ENCODE measurements around the gene FXYD7.
"Not testable (repeated sequence)": the region's sequence is repeated elsewhere in the genome, so short reads cannot be mapped to it uniquely, and the experiment has no call there.

The FXYD7 gene

DNA sequence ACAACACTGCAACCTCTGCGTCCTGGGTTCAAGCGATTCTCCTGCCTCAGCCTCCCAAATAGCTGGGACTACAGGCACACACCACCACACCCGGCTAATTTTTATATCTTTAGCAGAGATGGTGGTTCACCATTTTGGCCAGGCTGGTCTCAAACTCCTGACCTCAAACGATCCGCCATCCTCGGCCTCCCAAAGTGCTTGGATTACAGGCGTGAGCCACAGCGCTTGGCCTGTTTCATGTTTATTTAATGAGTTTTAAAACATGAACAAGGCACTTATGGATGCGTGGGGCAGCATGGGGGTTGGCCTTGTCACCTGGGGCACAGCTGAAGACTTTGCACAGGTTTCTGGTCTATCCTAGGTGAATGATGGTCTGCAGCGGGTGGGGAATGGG, 10.1 kb downstream of the FXYD7 start:
- H3K4me3 ChIP-seq (ENCODE audit: low read length); H3K9me3 ChIP-seq (replicated peaks; ENCODE audit: low read length); H3K27me3 ChIP-seq (ENCODE audit: control insufficient read depth, insufficient read depth, low read length); H3K4me2 ChIP-seq (ENCODE audit: low read length); H3K9ac ChIP-seq (ENCODE audit: low read depth, low read length): not testable (repeated sequence)
- Histone ChIP-seq H3K4me1 (ENCODE audit: control insufficient read depth, insufficient read depth, low read length) (peaks cover 22% of the 10 kb centered on the region), H3K36me3 (ENCODE audit: insufficient read depth, low read length) (peaks cover 13% of the 10 kb centered on the region)

DNA sequence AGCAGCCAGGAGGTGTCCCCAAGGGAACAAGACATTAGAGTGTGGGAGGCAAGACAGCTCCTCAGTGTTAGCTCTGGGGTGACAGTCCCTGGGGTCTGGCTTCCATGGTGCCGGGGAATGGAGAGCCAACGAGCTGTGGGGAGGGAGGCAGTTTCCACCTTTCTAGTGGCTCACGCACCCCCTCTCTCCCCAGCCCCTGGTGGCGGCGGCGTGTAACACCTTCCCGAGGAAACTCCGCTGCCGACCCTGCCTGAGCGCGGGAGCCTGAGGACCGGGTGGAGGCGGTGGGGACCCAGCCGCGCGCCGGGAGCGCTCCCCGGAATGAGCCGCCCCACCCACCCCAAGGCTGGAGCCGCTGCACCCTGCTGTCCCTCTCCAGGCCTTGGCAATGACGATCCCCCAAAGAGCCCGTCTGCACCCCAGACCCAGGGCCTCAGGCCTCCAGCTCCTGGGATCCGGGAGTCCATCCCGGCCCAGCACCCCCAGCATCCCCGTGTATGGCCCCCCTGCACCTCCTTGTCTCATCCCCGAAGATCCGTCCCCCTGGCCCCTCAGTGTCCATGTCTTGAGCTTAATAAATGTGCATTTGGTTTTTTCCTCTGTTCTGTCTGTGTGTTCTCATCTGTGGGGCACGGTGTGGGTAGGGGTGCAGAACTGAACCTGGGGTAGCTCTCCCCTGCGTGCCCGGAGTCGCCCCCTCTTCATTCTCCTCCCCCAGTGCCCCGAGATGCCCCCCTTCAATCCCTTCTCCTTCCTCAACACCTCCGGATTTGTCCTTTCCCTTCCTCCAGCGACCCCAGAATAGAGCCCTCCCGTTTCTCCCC, 10.9 kb downstream of the FXYD7 start:
- peak overlapping the region; percentile 89 for H3K4me3 ChIP-seq (ENCODE audit: low read length)
- H3K4me2 ChIP-seq (ENCODE audit: low read length): peak overlapping the region; percentile 92
- H3K9ac ChIP-seq (ENCODE audit: low read depth, low read length): peak overlapping the region; percentile 84
- no peaks in the 10 kb centered on the region for H3K27me3 ChIP-seq (ENCODE audit: control insufficient read depth, insufficient read depth, low read length)
- no peaks in the 10 kb centered on the region for H3K9me3 ChIP-seq (replicated peaks; ENCODE audit: low read length)
- peaks cover 13% of the 10 kb centered on the region for H3K36me3 ChIP-seq (ENCODE audit: insufficient read depth, low read length)
- peaks cover 22% of the 10 kb centered on the region for H3K4me1 ChIP-seq (ENCODE audit: control insufficient read depth, insufficient read depth, low read length)

DNA sequence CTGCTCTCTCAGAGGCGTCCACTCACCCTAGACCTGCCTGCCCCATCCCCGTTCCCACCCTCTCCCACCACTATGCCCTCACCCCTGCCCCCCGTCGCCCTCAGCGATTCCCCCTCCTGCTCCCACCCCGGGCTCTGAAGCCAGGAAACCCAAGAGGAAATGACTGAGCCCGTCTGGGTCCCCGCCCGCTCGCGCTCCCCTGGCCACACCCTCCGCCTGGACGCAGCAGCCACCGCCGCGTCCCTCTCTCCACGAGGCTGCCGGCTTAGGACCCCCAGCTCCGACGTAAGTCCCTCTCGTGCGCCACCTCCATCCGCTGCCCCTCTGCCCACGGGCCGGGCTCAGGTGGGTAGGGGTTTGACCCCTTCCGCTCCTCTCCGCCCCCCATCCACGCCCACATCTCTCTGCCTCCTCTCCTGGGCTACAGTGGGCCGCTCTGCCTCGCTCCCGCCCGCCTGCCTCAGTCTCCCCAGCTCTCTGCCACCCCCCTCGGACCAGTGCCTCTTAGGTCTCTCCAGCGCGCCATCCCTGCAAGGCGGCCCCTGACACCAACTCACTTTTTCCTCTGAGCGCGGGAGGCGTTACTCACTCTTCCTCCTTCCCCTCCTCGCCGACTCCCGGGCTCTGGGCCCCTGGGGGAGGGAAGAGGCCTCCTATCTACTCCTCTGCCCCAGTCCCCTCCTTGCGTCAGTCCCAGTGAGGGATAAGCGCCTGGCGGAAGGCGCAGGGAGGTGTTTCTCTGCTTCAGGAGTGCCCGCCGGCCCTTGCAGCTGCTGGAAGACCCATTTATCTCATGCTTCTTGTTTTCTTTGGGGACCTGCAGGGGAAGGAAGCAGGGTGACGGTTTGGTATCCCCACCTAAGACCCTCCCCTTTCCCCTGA, 11.7 kb downstream of the FXYD7 start, which contains the start of gene FXYD5:
TSS of gene FXYD5 (plus strand) at position 211 of the 882 bp plus-strand sequence. CDS start 816 bp downstream, outside the sequence.
- H3K27me3 ChIP-seq (ENCODE audit: control insufficient read depth, insufficient read depth, low read length): no peaks in the 10 kb centered on the region
- peak within 1 kb of the TSS; percentile 84 for H3K9ac ChIP-seq (ENCODE audit: low read depth, low read length)
- H3K4me1 ChIP-seq (ENCODE audit: control insufficient read depth, insufficient read depth, low read length): peaks cover 22% of the 10 kb centered on the region
- no peaks in the 10 kb centered on the region for H3K9me3 ChIP-seq (replicated peaks; ENCODE audit: low read length)
- peak within 1 kb of the TSS; percentile 89 for H3K4me3 ChIP-seq (ENCODE audit: low read length)
- peak within 1 kb of the TSS; percentile 92 for H3K4me2 ChIP-seq (ENCODE audit: low read length)
- peaks cover 21% of the 10 kb centered on the region for H3K36me3 ChIP-seq (ENCODE audit: insufficient read depth, low read length)

DNA sequence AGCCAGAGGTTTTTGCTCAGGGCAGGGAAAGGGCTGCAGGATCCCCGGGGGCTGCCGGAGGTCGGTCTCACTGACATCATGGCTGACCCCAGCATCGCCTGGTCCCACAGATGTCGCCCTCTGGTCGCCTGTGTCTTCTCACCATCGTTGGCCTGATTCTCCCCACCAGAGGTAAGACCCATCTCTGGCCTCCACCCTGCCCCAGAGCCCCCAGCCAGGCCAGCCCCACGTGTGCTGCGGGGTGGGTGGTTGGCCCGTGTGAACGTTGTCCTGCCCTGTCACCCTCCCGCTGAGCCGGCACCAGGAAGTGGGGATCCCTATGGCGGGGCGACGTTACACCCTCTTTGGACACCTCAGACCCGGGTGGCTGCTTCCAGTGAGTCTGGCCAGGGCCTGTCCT, 12.4 kb downstream of the FXYD7 start:
- Histone ChIP-seq H3K27me3 (ENCODE audit: control insufficient read depth, insufficient read depth, low read length) (no peaks in the 10 kb centered on the region), H3K4me1 (ENCODE audit: control insufficient read depth, insufficient read depth, low read length) (peaks cover 22% of the 10 kb centered on the region), H3K9me3 (replicated peaks; ENCODE audit: low read length) (no peaks in the 10 kb centered on the region), H3K36me3 (ENCODE audit: insufficient read depth, low read length) (peaks cover 26% of the 10 kb centered on the region), H3K4me2 (ENCODE audit: low read length) (peak overlapping the region; percentile 92), H3K9ac (ENCODE audit: low read depth, low read length) (peak overlapping the region; percentile 84), H3K4me3 (ENCODE audit: low read length) (peak overlapping the region; percentile 89)

DNA sequence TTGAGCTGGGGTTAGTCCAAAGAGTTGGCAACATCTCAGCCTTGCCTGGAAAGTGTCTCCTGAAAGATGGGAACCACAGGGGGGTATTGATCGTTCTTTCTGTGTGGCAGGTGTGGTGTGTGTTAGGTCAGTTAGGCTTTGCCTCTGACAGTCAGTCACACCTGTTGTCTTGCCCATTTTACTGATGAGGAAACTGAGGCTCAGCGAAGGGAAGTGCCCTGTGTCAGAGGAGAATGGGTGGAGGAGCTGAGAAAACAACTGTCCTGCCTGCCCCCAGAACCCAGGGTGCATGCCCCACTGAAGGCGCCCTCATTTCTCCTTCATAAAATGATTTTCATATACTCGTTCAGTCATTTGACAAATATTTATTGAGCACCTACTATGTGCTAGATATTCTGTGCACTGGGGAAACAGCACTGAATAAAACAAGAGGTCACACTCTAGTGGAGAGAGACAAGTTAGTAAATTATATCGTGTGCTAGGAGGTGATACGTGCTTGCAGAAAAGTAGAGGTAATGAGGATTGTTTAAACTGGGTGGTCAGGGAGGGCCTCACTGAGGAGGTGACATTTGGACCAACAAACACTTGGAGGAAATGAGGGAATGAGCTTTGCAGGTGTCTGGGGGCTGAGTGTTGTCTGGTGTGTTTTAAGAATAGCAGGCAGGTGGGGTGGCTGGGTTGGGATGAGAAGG, 13.1 kb downstream of the FXYD7 start:
- peak overlapping the region; percentile 89 for H3K4me3 ChIP-seq (ENCODE audit: low read length)
- H3K9ac ChIP-seq (ENCODE audit: low read depth, low read length): peak overlapping the region; percentile 84
- H3K27me3 ChIP-seq (ENCODE audit: control insufficient read depth, insufficient read depth, low read length): no peaks in the 10 kb centered on the region
- H3K9me3 ChIP-seq (replicated peaks; ENCODE audit: low read length): no peaks in the 10 kb centered on the region
- peaks cover 22% of the 10 kb centered on the region for H3K4me1 ChIP-seq (ENCODE audit: control insufficient read depth, insufficient read depth, low read length)
- peak overlapping the region; percentile 92 for H3K4me2 ChIP-seq (ENCODE audit: low read length)
- peaks cover 33% of the 10 kb centered on the region for H3K36me3 ChIP-seq (ENCODE audit: insufficient read depth, low read length)

DNA sequence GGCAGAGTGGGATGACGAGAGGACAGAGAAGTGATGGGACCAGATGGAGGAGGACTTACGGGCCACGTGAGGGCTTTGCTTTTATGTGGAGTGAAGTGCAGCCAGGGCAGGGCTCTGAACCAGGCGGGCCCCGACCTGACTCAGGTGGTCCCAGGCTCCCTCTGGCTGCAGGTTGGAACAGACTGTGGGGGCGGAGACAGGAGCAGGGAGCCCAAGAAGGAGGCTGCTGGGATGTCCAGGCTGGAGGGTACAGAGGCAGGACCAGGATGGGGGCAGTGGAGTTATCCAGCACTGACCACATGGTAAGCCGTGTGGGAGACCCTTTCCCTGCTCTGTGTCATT, 13.6 kb downstream of the FXYD7 start:
- no peak overlapping the region for H3K4me3 ChIP-seq (ENCODE audit: low read length)
- peaks cover 22% of the 10 kb centered on the region for H3K4me1 ChIP-seq (ENCODE audit: control insufficient read depth, insufficient read depth, low read length)
- H3K9me3 ChIP-seq (replicated peaks; ENCODE audit: low read length): no peaks in the 10 kb centered on the region
- no peaks in the 10 kb centered on the region for H3K27me3 ChIP-seq (ENCODE audit: control insufficient read depth, insufficient read depth, low read length)
- H3K4me2 ChIP-seq (ENCODE audit: low read length): peak overlapping the region; percentile 92
- H3K9ac ChIP-seq (ENCODE audit: low read depth, low read length): no peak overlapping the region
- H3K36me3 ChIP-seq (ENCODE audit: insufficient read depth, low read length): peaks cover 38% of the 10 kb centered on the region

DNA sequence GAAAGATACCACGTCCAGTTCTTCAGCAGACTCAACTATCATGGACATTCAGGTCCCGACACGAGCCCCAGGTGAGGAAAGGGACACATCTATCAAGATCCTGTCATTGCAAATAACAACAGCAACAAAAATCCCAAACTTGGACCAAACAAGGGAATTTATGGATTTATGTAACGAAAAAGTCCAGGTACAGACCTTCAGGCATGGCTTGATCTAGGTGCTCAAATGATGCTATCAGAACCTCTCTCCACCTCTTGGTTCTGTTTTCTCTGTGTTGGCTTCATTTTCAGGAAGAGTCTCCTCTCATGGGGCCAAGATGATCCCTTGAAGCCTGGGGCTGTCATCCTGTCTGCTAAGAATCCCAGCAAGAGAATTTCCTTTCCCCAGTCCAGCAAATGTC, 14.4 kb downstream of the FXYD7 start:
- Histone ChIP-seq H3K4me2 (ENCODE audit: low read length) (no peak overlapping the region), H3K27me3 (ENCODE audit: control insufficient read depth, insufficient read depth, low read length) (no peaks in the 10 kb centered on the region), H3K4me3 (ENCODE audit: low read length) (no peak overlapping the region), H3K36me3 (ENCODE audit: insufficient read depth, low read length) (peaks cover 46% of the 10 kb centered on the region), H3K9ac (ENCODE audit: low read depth, low read length) (no peak overlapping the region), H3K4me1 (ENCODE audit: control insufficient read depth, insufficient read depth, low read length) (peaks cover 22% of the 10 kb centered on the region), H3K9me3 (replicated peaks; ENCODE audit: low read length) (peaks cover 6% of the 10 kb centered on the region)

DNA sequence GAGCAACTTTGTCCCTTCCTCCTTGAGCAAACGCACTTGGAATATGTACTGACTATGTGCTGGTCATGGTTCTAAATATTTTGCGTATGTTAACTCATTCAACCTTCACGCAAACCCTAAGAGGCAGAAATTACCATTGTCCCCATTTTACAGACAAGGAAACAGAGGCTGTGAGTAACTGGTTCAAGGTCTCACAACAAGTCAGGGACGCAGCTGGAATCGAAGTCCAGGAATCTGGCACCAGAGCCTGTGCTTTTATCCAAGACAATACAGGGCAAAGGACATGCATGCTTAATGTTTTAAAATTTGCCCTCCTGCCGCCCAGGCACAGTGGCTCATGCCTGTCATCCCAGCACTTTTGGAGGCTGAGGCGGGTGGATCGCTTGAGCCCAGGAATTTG, 16.6 kb downstream of the FXYD7 start:
- H3K36me3 ChIP-seq (ENCODE audit: insufficient read depth, low read length): peaks cover 68% of the 10 kb centered on the region
- peaks cover 13% of the 10 kb centered on the region for H3K4me1 ChIP-seq (ENCODE audit: control insufficient read depth, insufficient read depth, low read length)
- H3K4me2 ChIP-seq (ENCODE audit: low read length): no peak overlapping the region
- H3K4me3 ChIP-seq (ENCODE audit: low read length): no peak overlapping the region
- no peak overlapping the region for H3K9ac ChIP-seq (ENCODE audit: low read depth, low read length)
- no peaks in the 10 kb centered on the region for H3K27me3 ChIP-seq (ENCODE audit: control insufficient read depth, insufficient read depth, low read length)
- peaks cover 21% of the 10 kb centered on the region for H3K9me3 ChIP-seq (replicated peaks; ENCODE audit: low read length)

DNA sequence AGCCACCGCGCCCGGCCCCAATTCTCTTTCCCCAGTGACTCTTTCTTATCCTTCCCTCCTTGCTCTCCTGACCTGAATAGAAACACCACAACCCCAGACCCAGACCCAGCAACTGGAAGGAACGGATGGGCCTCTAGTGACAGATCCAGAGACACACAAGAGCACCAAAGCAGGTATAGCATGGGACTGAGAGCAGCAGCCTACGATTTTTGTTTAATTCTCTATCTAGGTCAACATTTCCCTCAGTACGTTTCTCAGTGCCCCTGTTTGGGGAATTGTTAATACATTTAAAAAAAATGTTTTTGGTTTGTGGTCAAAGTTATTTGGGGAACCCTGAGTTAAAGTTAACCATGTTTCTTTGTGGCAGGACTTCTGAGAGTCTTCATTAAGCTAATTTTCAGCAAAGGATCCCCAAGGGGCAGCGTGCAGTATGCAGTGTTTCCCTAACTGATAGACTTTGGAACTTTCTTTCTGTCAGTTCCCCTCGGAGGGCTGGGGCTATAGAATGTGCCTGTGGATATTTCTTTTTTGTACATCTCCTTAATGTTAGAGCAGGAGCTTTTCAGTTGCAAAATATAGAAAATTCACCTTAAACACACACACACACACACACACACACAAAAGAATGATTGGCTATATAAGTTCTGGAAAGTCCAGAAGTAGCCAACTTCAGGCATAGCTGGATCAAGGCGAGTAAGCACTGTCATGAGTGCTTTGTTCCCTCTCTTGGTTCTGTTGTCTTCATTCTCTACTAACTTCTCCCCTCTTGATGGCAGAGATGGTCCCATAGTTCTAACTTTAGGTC, 17.8 kb downstream of the FXYD7 start:
- Histone ChIP-seq H3K9ac (ENCODE audit: low read depth, low read length) (no peak overlapping the region), H3K36me3 (ENCODE audit: insufficient read depth, low read length) (peaks cover 79% of the 10 kb centered on the region)

DNA sequence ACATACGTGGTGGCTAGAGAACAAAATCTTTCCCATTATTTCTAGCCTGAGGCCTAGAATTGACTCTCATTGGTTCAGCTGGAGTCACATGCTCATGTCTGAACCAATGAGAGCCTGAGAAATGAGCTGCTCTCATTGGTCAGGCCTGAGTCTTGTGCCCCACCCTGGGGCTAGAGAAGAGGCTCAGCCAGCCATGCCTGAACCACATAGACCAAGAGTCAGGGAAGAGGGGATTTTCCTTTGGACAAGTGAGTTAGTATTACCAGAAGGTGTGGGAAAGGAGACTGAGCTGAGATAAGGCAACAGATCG, 18.3 kb downstream of the FXYD7 start:
- no peak overlapping the region for H3K9ac ChIP-seq (ENCODE audit: low read depth, low read length)
- H3K4me2 ChIP-seq (ENCODE audit: low read length): no peak overlapping the region
- H3K4me1 ChIP-seq (ENCODE audit: control insufficient read depth, insufficient read depth, low read length): peaks cover under 1% of the 10 kb centered on the region
- no peak overlapping the region for H3K4me3 ChIP-seq (ENCODE audit: low read length)
- peaks cover 85% of the 10 kb centered on the region for H3K36me3 ChIP-seq (ENCODE audit: insufficient read depth, low read length)
- H3K9me3 ChIP-seq (replicated peaks; ENCODE audit: low read length): peaks cover 26% of the 10 kb centered on the region
- no peaks in the 10 kb centered on the region for H3K27me3 ChIP-seq (ENCODE audit: control insufficient read depth, insufficient read depth, low read length)

More for the DNA sequence above, 17.8 kb downstream of the FXYD7 start:
- Histone ChIP-seq H3K4me1 (ENCODE audit: control insufficient read depth, insufficient read depth, low read length) (peaks cover 7% of the 10 kb centered on the region), H3K4me2 (ENCODE audit: low read length) (no peak overlapping the region), H3K9me3 (replicated peaks; ENCODE audit: low read length) (peaks cover 23% of the 10 kb centered on the region), H3K4me3 (ENCODE audit: low read length) (no peak overlapping the region), H3K27me3 (ENCODE audit: control insufficient read depth, insufficient read depth, low read length) (no peaks in the 10 kb centered on the region)

Measured in skeletal muscle satellite cell (primary cell).